Esophagus squamous epithelium (tissue), 4 donors: ENCODE measurements around the gene TUBE1.

Experiments
- CTCF ChIP-seq, 6 experiments: fragments of 450-650 bp in 4 of 6; fragments of 200-600 bp in 2 of 6; sonication (generic) in 2 of 6; IDR thresholded peaks; one replicate each; pipeline ENCODE4 v1.5.1; 2016 to 2019; ENCODE audit warnings: antibody characterized with exemption in 6 of 6, mild to moderate bottlenecking in 4 of 6, moderate library complexity in 4 of 6
- POLR2A ChIP-seq, 4 donors: fragments of 450-650 bp; IDR thresholded peaks; one replicate each; pipeline ENCODE4 v1.6.1; 2017; ENCODE audit warnings: antibody characterized with exemption in 4 of 4, mild to moderate bottlenecking in 4 of 4, moderate library complexity in 3 of 4

- no peak for TF ChIP-seq CTCF (IDR thresholded peaks at IDR 0.05)
- TF ChIP-seq POLR2A (IDR thresholded peaks at IDR 0.05), result no peak
These were observed 1.8 kb downstream of the TUBE1 start for GRCh38 chr6:112085286-112086065.
